Spleen (tissue), 7 donors: ENCODE data around the gene ZSCAN5B.
"Not testable (repeated sequence)": the region's sequence is repeated elsewhere in the genome, so short reads cannot be mapped to it uniquely, and the experiment has no call there.

Experiments used
- POLR2AphosphoS5 ChIP-seq, 3 donors: sonication (generic); formaldehyde crosslinking; IDR thresholded peaks; one replicate each; pipeline ENCODE4 v1.5.1; 2017; ENCODE audit warnings: antibody characterized with exemption in 3 of 3
- TF ChIP-seq, protein P1 (sequence below), 11 experiments: fragments of 200-600 bp in 7 of 11; fragments of 450-650 bp in 4 of 11; sonication (generic) in 4 of 11; IDR thresholded peaks in 8 of 11; conservative IDR thresholded peaks in 3 of 11; 1 replicate in 7 of 11; 2 replicates in 4 of 11; pipeline versions ENCODE4 v1.4.0 to v1.8.0; 2016 to 2021; ENCODE audit warnings: antibody characterized with exemption in 11 of 11, inconsistent platforms in 4 of 11, mild to moderate bottlenecking in 1 of 11
- donor health status: DM: no; HTN: no; CAD: no; lungs with moderate emphysema.
- donor health status: DM: no; HTN: no; CAD: no.
- donor health status: DM: no; HTN: no; CAD: no.

- TF ChIP-seq, protein P1, sequence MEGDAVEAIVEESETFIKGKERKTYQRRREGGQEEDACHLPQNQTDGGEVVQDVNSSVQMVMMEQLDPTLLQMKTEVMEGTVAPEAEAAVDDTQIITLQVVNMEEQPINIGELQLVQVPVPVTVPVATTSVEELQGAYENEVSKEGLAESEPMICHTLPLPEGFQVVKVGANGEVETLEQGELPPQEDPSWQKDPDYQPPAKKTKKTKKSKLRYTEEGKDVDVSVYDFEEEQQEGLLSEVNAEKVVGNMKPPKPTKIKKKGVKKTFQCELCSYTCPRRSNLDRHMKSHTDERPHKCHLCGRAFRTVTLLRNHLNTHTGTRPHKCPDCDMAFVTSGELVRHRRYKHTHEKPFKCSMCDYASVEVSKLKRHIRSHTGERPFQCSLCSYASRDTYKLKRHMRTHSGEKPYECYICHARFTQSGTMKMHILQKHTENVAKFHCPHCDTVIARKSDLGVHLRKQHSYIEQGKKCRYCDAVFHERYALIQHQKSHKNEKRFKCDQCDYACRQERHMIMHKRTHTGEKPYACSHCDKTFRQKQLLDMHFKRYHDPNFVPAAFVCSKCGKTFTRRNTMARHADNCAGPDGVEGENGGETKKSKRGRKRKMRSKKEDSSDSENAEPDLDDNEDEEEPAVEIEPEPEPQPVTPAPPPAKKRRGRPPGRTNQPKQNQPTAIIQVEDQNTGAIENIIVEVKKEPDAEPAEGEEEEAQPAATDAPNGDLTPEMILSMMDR (IDR thresholded peaks at IDR 0.05 in 8 of 11, conservative IDR thresholded peaks at IDR 0.05 in 3 of 11): not testable (repeated sequence)
- not testable (repeated sequence) for TF ChIP-seq POLR2AphosphoS5 (IDR thresholded peaks at IDR 0.05)
These were observed 21.3 kb downstream of the ZSCAN5B start for GRCh38 chr19:56176310-56176709.
